IMR-90 (cell line): Measurements from ENCODE around the gene MOB2. TPM values are rescaled to one million over a fixed set of nuclear protein-coding genes. Genes with fewer than 3 reads are reported as not detected.

Experiments used
- ATAC-seq: fragments of 200-7000 bp; cut with Tn5 transposase; 2 replicates; pipeline ENCODE4 v1.9.1; 2020; ENCODE audit warnings: low read depth, mild to moderate bottlenecking, moderate library complexity
- BruUV-seq: library from RNA; stranded (reverse); fragments of 400-500 nt; replicated peaks from 2 replicates; lab custom pipeline; 2021; lab: Mats Ljungman, UMichigan
- CTCF ChIA-PET: fragments of 300-600 bp; formaldehyde crosslinking; extraction: SDS; loops from one replicate; lab custom pipeline; 2021; ENCODE audit warnings: antibody characterized with exemption; lab: Yijun Ruan, JAX
- POLR2A ChIA-PET: fragments of 300-600 bp; sonication (Branson Sonifier 250); formaldehyde crosslinking; loops from one replicate; lab custom pipeline; 2022; ENCODE audit warnings: antibody characterized with exemption; ENCODE audit not compliant: unreplicated experiment; lab: Charles Lee
- DNase-seq: peaks from one replicate; pipeline ENCODE4 v3.0.0; 2013
- H2AFZ ChIP-seq: replicated peaks from 2 replicates; pipeline ENCODE3; 2013; ENCODE audit warnings: low read length, mild to moderate bottlenecking; ENCODE audit not compliant: poor library complexity
- H2AK5ac ChIP-seq: 2 replicates; pipeline ENCODE4 v1.6.1; 2013; ENCODE audit warnings: low read depth, low read length, inconsistent platforms
- H2AK9ac ChIP-seq: replicated peaks from 2 replicates; pipeline ENCODE3; 2013; ENCODE audit warnings: mild to moderate bottlenecking, low read depth, low read length, moderate library complexity; ENCODE audit not compliant: poor library complexity
- H2BK120ac ChIP-seq: 2 replicates; pipeline ENCODE4 v1.6.1; 2013; ENCODE audit warnings: low read depth, low read length, inconsistent platforms
- H2BK15ac ChIP-seq: 3 replicates; pipeline ENCODE4 v1.6.1; 2013; ENCODE audit warnings: low read depth, low read length, inconsistent platforms
- H2BK20ac ChIP-seq: 2 replicates; pipeline ENCODE4 v1.6.1; 2013; ENCODE audit warnings: low read depth, mild to moderate bottlenecking, inconsistent platforms, low read length, moderate library complexity
- H2BK5ac ChIP-seq: 2 replicates; pipeline ENCODE4 v1.6.1; 2013; ENCODE audit warnings: mild to moderate bottlenecking, low read depth, low read length, inconsistent platforms; ENCODE audit not compliant: poor library complexity, severe bottlenecking
- H3K14ac ChIP-seq: replicated peaks from 2 replicates; pipeline ENCODE4 v1.6.1; 2013; ENCODE audit warnings: low read depth, low read length, inconsistent platforms
- H3K18ac ChIP-seq: 2 replicates; pipeline ENCODE4 v1.6.1; 2013; ENCODE audit warnings: low read depth, low read length, control low read depth
- H3K23ac ChIP-seq: 2 replicates; pipeline ENCODE4 v1.6.1; 2013; ENCODE audit warnings: low read depth, low read length, inconsistent platforms
- H3K27ac ChIP-seq: 2 replicates; pipeline ENCODE4 v1.5.1; 2013; ENCODE audit warnings: mild to moderate bottlenecking, control low read depth, low read length; ENCODE audit not compliant: insufficient read depth
- H3K27me3 ChIP-seq: 2 replicates; pipeline ENCODE4 v1.6.1; 2013; ENCODE audit warnings: low read length; ENCODE audit not compliant: control insufficient read depth, insufficient read depth
- H3K36me3 ChIP-seq: 2 replicates; pipeline ENCODE4 v1.6.1; 2013; ENCODE audit warnings: low read length, mixed read lengths; ENCODE audit not compliant: control insufficient read depth, insufficient read depth
- H3K4ac ChIP-seq: 2 replicates; pipeline ENCODE4 v1.6.1; 2013; ENCODE audit warnings: low read depth, low read length, inconsistent platforms
- H3K4me1 ChIP-seq: 2 replicates; pipeline ENCODE4 v1.6.1; 2013; ENCODE audit warnings: low read length, mixed read lengths; ENCODE audit not compliant: control insufficient read depth, insufficient read depth
- H3K4me2 ChIP-seq: 2 replicates; pipeline ENCODE4 v1.6.1; 2013; ENCODE audit warnings: low read depth, mild to moderate bottlenecking, control low read depth, low read length, moderate library complexity
- H3K4me3 ChIP-seq: 2 replicates; pipeline ENCODE4 v1.5.1; 2013; ENCODE audit warnings: low read depth, mild to moderate bottlenecking, control low read depth, low read length, moderate library complexity; ENCODE audit not compliant: insufficient read depth
- H3K56ac ChIP-seq: 2 replicates; pipeline ENCODE4 v1.6.1; 2013; ENCODE audit warnings: low read length, inconsistent platforms; ENCODE audit not compliant: insufficient read depth; ENCODE audit errors: extremely low read depth
- H3K79me1 ChIP-seq, 2 experiments: 2 replicates each; pipeline ENCODE4 v1.6.1; 2013; ENCODE audit warnings: low read length in 2 of 2, inconsistent platforms in 1 of 2, low read depth in 1 of 2
- H3K9ac ChIP-seq: 2 replicates; pipeline ENCODE4 v1.6.1; 2013; ENCODE audit warnings: low read depth, low read length, control low read depth
- H3K9me1 ChIP-seq: 2 replicates; pipeline ENCODE4 v1.6.1; 2013; ENCODE audit warnings: low read length, inconsistent platforms; ENCODE audit not compliant: insufficient read depth
- H3K9me3 ChIP-seq: 2 replicates; pipeline ENCODE4 v1.6.1; 2013; ENCODE audit warnings: low read length; ENCODE audit not compliant: control insufficient read depth, insufficient read depth
- H4K20me1 ChIP-seq: 2 replicates; pipeline ENCODE4 v1.6.1; 2013; ENCODE audit warnings: low read length, inconsistent platforms; ENCODE audit not compliant: insufficient read depth
- H4K5ac ChIP-seq: 2 replicates; pipeline ENCODE4 v1.6.1; 2013; ENCODE audit warnings: mild to moderate bottlenecking, low read depth, low read length, control low read depth
- H4K8ac ChIP-seq, 2 experiments: 2 replicates each; pipeline ENCODE4 v1.6.1; 2013; ENCODE audit warnings: low read depth in 2 of 2, low read length in 2 of 2, control low read depth in 1 of 2, inconsistent platforms in 1 of 2
- H4K91ac ChIP-seq: 2 replicates; pipeline ENCODE4 v1.6.1; 2013; ENCODE audit warnings: low read depth, low read length, inconsistent platforms; ENCODE audit not compliant: insufficient read depth
- BHLHE40 ChIP-seq: fragments of 150-350 bp; IDR thresholded peaks from 2 replicates; pipeline ENCODE4 v1.6.1; 2016; ENCODE audit warnings: mild to moderate bottlenecking, low read depth, low read length
- CEBPB ChIP-seq: IDR thresholded peaks from 2 replicates; pipeline ENCODE4 v1.6.1; 2012; ENCODE audit warnings: low read depth, low read length, improper control_type of control experiment
- CHD1 ChIP-seq: IDR thresholded peaks from 2 replicates; pipeline ENCODE4 v1.6.1; 2012; ENCODE audit warnings: low read depth, low read length, improper control_type of control experiment
- CTCF ChIP-seq: conservative IDR thresholded peaks from 2 replicates; pipeline ENCODE4 v1.5.1; 2012; ENCODE audit warnings: mild to moderate bottlenecking, low read depth, low read length, improper control_type of control experiment
- ELK1 ChIP-seq: fragments of 150-350 bp; IDR thresholded peaks from 2 replicates; pipeline ENCODE4 v1.6.1; 2016; ENCODE audit warnings: low read depth, mild to moderate bottlenecking, low read length, moderate library complexity, borderline replicate concordance
- FOS ChIP-seq: fragments of 150-350 bp; IDR thresholded peaks from 2 replicates; pipeline ENCODE4 v1.6.1; 2016; ENCODE audit warnings: low read depth, low read length
- MAFK ChIP-seq: IDR thresholded peaks from 2 replicates; pipeline ENCODE4 v1.6.1; 2012; ENCODE audit warnings: low read depth, low read length, improper control_type of control experiment
- MAZ ChIP-seq: IDR thresholded peaks from 2 replicates; pipeline ENCODE4 v1.6.1; 2012; ENCODE audit warnings: low read depth, mild to moderate bottlenecking, low read length, improper control_type of control experiment, moderate library complexity, borderline replicate concordance
- MXI1 ChIP-seq: IDR thresholded peaks from 2 replicates; pipeline ENCODE4 v1.6.1; 2012; ENCODE audit warnings: low read depth, mild to moderate bottlenecking, low read length, moderate library complexity, borderline replicate concordance
- NFE2L2 ChIP-seq: fragments of 150-350 bp; IDR thresholded peaks from 2 replicates; pipeline ENCODE4 v1.6.1; 2016; ENCODE audit warnings: low read depth, mild to moderate bottlenecking, low read length
- POLR2A ChIP-seq: IDR thresholded peaks from 2 replicates; pipeline ENCODE4 v1.6.1; 2012; ENCODE audit warnings: mild to moderate bottlenecking, low read depth, low read length
- RAD21 ChIP-seq: IDR thresholded peaks from 2 replicates; pipeline ENCODE4 v1.6.1; 2012; ENCODE audit warnings: low read length, improper control_type of control experiment
- RCOR1 ChIP-seq: IDR thresholded peaks from 2 replicates; pipeline ENCODE4 v1.6.1; 2012; ENCODE audit warnings: mild to moderate bottlenecking, low read length, improper control_type of control experiment; ENCODE audit not compliant: insufficient replicate concordance
- RFX5 ChIP-seq: IDR thresholded peaks from 2 replicates; pipeline ENCODE4 v1.8.0; 2012; ENCODE audit warnings: low read depth, mild to moderate bottlenecking, low read length, moderate library complexity
- SMC3 ChIP-seq: fragments of 150-350 bp; IDR thresholded peaks from 2 replicates; pipeline ENCODE4 v1.6.1; 2016; ENCODE audit warnings: low read depth, mild to moderate bottlenecking, antibody characterized with exemption, low read length, moderate library complexity
- WGBS, 2 experiments: methylation state at CpG; one replicate each; pipeline versions ENCODE4 v1.1.5 to v1.1.7; 2013; ENCODE audit warnings: missing lambda C conversion rate in 2 of 2; ENCODE audit not compliant: insufficient read length in 1 of 2; ENCODE audit errors: extremely low coverage in 2 of 2; 5-methylcytosine and 5-hydroxymethylcytosine counted together
- dilution Hi-C: fragments of 300-500 bp; cut with HindIII; formaldehyde crosslinking; loops from one replicate; pipeline ENCODE4 v1.14.3; 2018; ENCODE audit warnings: low sequenced_read_pairs; ENCODE audit not compliant: unreplicated experiment
- in situ Hi-C: fragments of 300-500 bp; cut with MboI; formaldehyde crosslinking; loops from 3 replicates; pipeline ENCODE4 v1.14.3; 2019; ENCODE audit warnings: low sequenced_read_pairs, inconsistent platforms, mixed read lengths
- intact Hi-C: fragments of 100-400 bp; cut with micrococcal nuclease; formaldehyde crosslinking; loops from 2 replicates; pipeline ENCODE4 v1.10.0; 2022
- polyA plus RNA-seq, 3 experiments: library from polyadenylated mRNA; depleted of rRNA; stranded (reverse); fragments of >200 nt; gene quantifications; 2 replicates each; pipeline ENCODE4 v1.2.3, GENCODE V29; 2012; ENCODE audit warnings: low replicate concordance in 1 of 3
- total RNA-seq: library from RNA; depleted of rRNA; stranded (reverse); fragments of >200 nt; gene quantifications from 2 replicates; pipeline ENCODE4 v1.2.3, GENCODE V29; 2012
- TF ChIP-seq, protein P1 (sequence below): fragments of 150-350 bp; IDR thresholded peaks from 2 replicates; pipeline ENCODE4 v1.6.1; 2017; ENCODE audit warnings: mild to moderate bottlenecking, antibody characterized with exemption, low read length, low read depth

Gene MOB2
- total and polyA plus RNA-seq, 2 of the 4 experiments (the other 2 are of a cell fraction) = 23.7 to 36.2 TPM

DNA sequence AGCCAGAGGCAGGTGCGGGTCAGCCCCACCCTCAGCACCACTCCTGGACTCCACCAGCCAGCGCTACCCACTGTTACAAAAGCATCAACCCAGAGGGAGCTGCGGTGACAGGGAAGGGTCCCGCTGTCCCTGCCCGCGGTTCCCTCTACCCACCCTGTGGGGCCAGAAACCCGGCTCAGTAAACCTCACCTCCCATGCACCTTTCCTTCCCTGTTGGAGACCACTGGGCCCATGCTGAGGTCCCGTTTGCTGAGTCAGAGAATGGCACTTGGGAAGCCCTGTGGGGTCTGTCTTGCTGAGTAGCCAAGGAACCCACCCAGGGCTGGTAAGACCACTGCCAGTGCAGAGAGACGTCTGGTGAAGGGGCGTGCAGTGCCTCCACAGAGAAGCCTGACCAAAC is 42.1 kb upstream of the MOB2 start:
- Histone ChIP-seq H3K9me3 (no peaks in the 10 kb centered on the region), H2AK5ac (no peak overlapping the region), H3K4me3 (no peak overlapping the region), H3K14ac (no peak overlapping the region), H2BK20ac (no peak overlapping the region), H4K5ac (no peak overlapping the region), H3K79me1 (peaks cover 26 to 74% of the 10 kb centered on the region in 2 experiments), H3K4ac (no peak overlapping the region), H4K8ac (no peak overlapping the region), H3K36me3 (no peaks in the 10 kb centered on the region; the same call in 1 of the 2 replicates), H3K18ac (no peak overlapping the region), H3K4me2 (no peak overlapping the region), H4K91ac (no peak overlapping the region), H2BK120ac (no peak overlapping the region), H2AFZ (no peak overlapping the region), H3K56ac (no peak overlapping the region), H2AK9ac (no peak overlapping the region), H2BK5ac (no peak overlapping the region), H3K23ac (no peak overlapping the region), H3K4me1 (no peaks in the 10 kb centered on the region), H4K20me1 (peaks cover 87% of the 10 kb centered on the region), H3K9ac (no peak overlapping the region), H3K27me3 (no peaks in the 10 kb centered on the region), H3K27ac (no peak overlapping the region), H3K9me1 (peaks cover 18% of the 10 kb centered on the region), H2BK15ac (no peak overlapping the region)
- no TSS peak for BruUV-seq
- ATAC-seq (no peak), DNase-seq (no peak)
- POLR2A ChIA-PET = no interaction called here
- dilution Hi-C loops = no loop called here
- TF ChIP-seq, protein P1, sequence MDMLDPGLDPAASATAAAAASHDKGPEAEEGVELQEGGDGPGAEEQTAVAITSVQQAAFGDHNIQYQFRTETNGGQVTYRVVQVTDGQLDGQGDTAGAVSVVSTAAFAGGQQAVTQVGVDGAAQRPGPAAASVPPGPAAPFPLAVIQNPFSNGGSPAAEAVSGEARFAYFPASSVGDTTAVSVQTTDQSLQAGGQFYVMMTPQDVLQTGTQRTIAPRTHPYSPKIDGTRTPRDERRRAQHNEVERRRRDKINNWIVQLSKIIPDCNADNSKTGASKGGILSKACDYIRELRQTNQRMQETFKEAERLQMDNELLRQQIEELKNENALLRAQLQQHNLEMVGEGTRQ = no peak
- no peak for TF ChIP-seq RFX5
- TF ChIP-seq BHLHE40 = no peak
- TF ChIP-seq NFE2L2 = no peak
- TF ChIP-seq MAZ = no peak
- TF ChIP-seq FOS = no peak
- no peak for TF ChIP-seq RAD21
- no peak for TF ChIP-seq CEBPB
- no peak for TF ChIP-seq RCOR1
- TF ChIP-seq ELK1 = no peak
- no peak for TF ChIP-seq POLR2A
- TF ChIP-seq MAFK = no peak
- no peak for TF ChIP-seq SMC3
- no peak for TF ChIP-seq MXI1
- TF ChIP-seq CTCF = no peak
- no peak for TF ChIP-seq CHD1
- in situ Hi-C loops = no loop called here
- intact Hi-C loops = no loop called here
- CTCF ChIA-PET = no interaction called here
- 92% methylated on average over 5 of the region's 10 CpGs; no CpG with 5 or more reads in 1 of the 2 experiments for whole genome bisulfite sequencing, 2 experiments
